Measurements from ENCODE around the gene ZC3H12D.

DNA sequence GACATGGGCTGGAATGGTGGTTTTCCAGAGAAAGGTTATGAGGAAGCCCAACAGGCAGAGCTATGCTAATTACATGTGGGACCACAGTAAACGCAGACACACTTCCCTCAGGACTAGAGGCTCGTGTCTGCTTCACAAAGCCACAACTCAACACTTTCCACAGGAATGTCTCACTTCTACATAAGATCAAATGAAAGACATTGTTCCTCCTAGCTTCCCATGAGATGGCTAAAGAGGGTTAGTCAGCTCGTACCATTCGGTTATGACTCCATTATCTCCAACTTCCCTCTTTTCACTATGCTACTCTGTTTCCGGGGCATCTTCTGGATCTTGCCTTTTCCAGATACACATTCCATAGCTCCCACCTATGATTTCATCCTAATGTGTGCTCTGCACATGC is 29.1 kb upstream of the ZC3H12D start:
- TF ChIP-seq EP300 (IDR thresholded peaks at IDR 0.05) (no peak), POLR2A (IDR thresholded peaks at IDR 0.05) (no peak)
